ENCODE data around the gene DARS1.

DARS1 gene

DNA sequence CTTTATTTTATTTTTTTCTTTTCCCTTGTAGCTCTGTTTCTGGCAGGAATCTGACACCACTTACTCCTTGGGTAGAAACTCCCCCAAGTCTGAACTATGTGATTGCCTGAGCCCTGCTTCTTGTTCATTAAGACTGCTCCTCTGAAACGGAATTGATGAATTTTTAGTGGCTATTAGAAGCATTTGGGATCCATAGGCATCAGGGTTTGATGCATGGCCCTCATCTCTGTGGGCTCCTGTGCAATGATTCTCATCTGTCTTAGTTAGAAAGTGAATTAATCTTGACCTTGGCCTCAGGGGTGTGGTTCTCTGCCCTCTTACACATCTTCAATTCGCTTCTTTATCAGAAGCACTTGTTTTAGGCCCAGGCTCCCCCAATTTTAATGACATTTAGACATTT, 31.0 kb upstream of the DARS1 start:
- DNase-seq (ENCODE audit: low read depth in 2 of 2): no peak

DNA sequence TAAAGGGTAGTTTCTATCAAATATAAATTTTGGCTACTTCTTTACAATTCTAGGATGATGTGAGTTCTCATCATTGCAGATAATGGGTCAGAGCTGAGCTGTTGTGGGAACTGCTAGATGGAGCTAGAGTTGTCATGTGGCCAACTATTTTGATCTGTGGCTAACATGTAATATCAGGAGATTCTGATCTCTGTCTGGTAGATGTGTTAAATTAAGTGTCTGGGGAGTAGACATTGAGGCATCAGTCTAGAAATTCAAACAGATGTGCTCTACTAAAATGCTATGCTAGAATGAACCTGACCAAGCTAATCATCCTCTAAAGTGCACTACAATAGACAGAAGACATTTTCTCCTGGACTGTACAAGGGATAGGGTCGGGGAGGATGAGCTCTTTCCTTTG, 30.3 kb upstream of the DARS1 start:
- DNase-seq (ENCODE audit: low read depth in 2 of 2): no peak

DNA sequence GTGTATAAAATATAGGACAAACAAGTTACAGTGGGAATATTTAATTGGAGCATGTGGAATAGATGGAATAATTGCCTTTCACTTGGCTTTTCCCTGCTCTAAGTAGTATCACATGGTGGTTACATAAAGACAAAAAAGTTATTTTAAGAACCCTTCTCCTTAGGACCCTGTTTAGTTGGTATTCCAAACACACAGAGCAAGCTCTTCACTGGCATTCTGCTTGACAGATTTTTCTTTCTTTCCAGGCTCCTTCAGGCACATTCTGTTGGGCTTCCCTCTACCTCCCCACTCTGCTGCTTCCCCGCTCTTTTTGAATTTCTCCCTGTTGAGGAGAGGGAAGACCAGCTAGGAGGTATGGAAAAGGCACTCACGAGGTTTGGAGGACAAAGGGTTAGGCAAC, 29.0 kb upstream of the DARS1 start:
- DNase-seq (ENCODE audit: low read depth in 2 of 2): no peak

DNA sequence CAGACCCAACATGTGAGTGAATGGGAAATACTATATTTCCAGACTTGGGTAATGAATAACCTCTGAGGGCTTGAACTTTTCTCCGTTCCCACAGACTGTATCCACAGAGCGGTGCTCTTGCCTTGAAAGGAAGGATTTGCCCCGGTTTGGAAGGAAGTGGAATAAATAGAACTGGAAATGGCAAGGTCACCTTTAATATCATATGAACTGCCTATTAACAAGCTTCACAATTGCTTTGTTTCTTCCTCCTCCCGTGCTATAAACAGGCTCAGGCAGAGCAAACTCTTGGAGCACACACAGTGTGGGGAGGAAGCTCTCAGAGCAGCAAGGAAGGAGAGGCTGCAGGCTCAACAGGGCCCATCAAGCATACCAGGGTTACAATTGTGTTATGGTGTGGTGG, 28.5 kb upstream of the DARS1 start:
- DNase-seq (ENCODE audit: low read depth in 2 of 2): no peak

DNA sequence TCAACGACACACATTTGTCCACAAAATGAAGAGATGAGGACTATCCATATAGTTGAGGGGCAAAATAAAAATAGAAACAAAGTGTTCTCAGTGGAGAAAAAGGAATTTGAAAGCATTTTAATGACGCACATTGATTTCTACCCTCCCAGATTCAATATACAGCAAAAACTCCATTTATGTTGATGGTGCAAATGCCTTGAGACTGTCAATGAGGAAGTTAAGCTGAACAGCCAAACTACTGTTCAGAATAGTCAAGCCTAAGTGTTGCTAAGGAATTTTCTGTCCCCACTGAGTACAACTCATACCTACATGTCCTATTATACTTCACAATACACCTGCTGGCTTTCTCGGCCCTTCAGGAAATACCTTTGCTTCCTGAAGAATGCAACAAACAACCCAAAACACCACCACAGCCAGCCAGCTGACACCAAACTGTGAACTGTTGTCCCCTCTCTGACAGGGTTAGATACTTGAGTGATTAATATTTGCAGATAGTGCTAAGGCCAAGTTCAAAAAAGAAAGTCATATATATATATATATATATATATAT, 27.8 kb upstream of the DARS1 start:
- DNase-seq (ENCODE audit: low read depth in 2 of 2): no peak

DNA sequence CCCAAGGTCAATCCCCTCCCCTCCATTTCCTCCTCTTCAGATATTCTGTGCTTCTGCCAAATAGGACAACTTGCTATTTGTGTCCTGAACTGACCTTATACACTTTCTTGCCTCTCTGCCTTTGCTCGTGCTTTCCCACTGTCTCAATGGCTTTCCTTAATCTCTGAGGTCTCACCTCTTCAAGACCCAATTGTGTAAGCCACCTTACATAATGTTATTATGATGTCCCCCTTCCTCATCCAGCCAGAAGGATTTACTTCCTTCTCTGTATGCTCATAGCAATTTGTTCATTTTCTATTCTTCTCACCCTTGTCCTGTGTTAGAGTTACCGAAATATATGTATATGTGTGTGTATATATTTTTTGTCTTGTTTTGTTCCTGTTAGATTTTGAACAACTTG, 26.9 kb upstream of the DARS1 start:
- DNase-seq (ENCODE audit: low read depth in 2 of 2): no peak

DNA sequence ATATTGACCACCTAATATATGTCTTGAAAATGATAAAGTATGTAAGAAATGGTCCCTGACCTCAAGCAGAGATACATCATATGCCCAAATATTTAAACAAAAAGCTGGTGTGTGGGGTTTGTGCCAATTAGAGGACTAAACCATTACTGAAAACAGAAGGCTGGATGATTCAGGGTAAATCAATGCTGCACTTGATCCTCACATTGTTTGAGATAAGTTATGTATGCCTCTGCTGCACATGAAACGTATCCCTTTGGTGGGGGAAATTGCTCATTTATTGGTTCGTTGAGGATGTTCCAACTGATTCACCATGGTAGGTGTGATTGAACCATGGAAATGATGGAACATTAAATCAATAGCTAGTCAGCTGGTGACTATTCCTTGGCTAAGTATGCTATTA, 24.7 kb upstream of the DARS1 start:
- no peak for DNase-seq (ENCODE audit: low read depth in 2 of 2)

DNA sequence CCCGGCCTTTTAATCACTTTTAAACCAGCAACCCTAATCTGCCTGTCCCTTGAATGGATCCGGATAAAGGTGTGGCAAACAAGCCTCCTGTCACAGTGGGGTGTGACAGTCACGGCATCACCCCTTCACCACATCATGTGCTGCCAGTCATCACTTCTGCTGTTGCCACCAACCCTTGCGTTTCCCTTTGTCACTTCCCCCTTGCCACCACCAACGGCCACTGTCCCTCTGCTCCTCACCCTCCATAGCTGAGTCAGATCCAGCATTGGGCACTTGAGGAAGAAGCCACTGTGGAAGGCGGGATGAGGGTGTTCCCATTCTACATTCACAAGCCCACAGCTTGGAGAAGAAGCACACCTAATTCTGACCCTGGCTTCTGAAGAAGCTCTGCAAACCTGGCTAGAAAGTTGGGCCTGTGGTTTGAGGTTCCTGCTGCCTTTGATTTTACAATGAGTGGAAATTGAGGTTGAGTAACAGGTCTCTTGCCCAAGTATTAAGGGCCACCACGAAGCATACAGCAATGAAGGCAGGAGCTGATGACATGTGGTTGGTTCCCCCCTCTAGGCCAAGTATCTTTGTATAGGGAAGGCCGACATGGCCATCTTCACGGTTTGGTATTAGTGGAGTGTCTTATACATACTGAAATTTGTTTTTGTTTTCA, 22.9 kb upstream of the DARS1 start:
- peak in 1 of 2 donors; percentile 56 for DNase-seq (ENCODE audit: low read depth in 2 of 2)

DNA sequence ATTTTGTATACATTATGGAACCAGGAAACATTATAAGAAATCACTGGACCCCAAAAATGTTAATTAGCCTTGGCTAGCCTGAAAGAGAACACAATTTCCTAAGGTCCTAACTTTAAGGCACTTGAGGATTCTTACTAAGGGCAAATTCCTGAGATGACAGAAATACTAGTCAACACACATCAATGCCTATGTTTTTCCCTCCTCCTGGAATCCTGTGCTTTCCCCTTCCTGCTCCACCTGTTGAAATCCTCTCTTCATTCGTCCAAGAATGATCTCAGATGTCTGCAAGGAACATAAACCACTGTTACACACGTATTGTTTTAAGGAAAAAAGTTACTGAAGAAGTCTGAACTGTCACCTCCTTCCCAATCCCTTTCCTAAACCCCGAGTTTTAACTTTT, 21.2 kb upstream of the DARS1 start:
- no peak for DNase-seq (ENCODE audit: low read depth in 2 of 2)

DNA sequence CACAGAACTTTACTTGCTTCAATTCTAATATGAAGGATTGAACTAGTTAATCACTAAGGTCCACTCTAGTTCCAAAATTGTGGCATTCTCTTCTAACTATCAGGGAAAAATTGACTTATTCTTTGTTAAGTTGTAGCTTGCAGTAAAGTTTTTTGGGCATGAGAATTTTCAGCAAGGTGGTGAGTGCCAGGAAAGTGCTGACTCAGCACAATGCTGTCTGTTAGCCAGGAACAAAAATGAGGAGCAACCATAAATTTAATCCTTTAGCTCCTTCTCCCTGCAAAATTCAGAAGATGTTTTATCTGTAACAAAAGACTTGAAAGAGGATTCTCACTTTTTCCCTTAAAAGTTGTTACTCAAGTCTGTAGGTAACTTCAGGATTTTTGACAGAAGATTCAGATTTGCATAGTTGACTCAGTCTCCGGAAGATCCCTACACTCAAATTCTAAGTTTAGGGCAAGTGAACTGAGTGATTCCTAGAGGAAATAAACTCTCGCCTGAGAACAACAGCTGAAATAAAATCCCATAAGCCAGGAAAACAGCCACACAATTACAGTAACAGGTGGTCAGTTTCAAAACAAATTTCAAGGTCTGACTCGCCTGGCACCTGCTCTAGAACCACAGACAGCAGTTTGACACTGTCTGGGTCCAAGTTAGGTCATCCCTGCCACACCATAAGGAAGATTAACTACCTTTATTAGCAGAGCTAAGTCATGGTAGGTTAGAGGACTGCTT, 20.2 kb upstream of the DARS1 start:
- DNase-seq (ENCODE audit: low read depth in 2 of 2): no peak

DNA sequence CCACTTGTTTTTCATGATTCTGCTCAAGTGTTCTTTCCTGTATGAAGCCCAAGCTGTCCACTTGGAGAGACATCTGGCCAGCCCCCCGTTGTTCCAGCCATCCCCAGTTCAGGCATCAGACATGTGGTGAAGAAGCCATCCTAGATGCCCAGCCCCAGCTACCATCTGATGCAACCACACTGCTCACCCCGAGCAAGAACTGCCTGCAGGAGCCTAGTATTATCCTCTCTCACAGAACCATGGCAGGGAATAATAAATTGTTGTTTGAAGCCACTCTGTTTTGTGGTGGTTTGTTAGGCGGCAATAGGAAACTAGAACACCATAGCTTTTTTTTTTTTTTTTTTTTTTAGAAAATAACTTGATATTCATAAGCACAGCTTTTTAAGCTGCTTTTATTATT, 19.5 kb upstream of the DARS1 start:
- no peak for DNase-seq (ENCODE audit: low read depth in 2 of 2)

DNA sequence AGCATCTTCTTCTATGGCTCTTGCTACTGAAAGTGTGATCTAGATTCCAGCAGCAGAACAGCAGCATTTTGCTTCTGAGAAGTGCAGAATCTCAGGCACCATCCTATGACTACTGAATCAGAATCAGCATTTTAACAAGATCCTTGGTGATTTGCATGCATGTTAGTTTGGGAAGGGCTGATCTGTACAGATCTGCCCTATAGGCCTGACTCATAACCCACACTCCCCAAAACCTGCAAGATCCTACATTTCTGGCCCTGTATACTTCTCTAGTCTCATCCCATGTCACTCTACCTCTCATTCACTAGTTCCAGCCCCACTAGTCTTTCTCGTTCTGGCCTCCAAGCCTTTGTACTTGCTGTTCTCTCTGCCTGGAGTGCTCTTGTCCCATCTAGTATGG, 15.7 kb upstream of the DARS1 start:
- DNase-seq (ENCODE audit: low read depth in 2 of 2): no peak

DNA sequence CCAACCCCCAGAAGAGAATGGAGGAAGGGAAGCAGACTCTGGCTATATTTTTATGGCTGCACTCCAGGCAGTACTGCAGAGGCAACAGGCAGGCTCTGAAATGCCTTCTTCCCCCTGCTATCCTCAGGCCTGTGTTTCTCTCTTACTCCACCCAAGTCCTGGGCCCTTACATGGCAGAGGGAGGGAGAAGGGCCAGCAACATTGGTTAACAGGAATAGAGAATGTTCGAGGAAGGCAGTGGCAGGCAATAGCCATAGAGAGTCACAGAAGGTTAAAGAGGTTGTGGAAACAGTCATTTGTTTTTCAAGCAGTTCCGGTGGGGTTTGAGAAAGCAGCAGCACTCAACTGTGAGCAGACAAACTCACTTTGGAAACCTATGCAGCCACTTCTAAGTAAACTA, 15.1 kb upstream of the DARS1 start:
- DNase-seq (ENCODE audit: low read depth in 2 of 2): no peak

DNA sequence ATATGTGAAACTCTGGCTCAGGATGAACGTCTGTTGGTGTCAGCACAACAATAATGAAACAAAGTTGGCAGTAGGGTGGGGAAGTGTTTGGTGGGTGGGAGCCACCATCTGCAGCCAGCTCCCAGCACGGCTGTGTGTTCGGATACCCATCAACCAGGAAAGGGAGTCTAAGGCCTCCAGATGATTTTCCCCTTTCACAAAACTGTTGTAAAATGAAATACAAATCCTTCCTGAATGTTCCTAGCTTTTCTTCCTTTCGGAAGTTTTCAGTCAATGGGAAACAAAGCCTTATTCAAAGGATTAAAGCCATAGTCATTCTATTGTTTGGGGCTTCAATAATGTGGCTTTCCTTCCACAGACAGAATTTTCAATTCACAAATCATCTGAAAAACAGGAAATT, 14.5 kb upstream of the DARS1 start:
- no peak for DNase-seq (ENCODE audit: low read depth in 2 of 2)

DNA sequence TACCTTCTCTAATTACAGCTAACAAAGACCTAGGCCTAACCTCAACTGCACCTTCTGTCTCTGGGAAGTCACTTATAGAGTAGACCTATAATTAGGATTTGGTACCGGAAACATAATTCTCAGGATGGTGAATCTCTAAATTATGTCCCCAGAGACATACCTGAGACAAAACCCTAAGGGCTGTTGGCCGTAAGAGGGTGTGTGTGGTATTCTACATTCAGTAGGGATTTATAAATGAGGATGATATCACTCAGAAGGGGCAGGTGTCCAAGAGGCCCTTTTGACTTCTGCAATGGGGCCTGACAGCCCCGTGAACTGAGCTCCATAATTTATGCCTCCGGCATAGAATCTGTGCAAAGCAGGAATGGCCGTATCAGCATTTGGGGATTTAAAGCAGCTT, 13.5 kb upstream of the DARS1 start:
- no peak for DNase-seq (ENCODE audit: low read depth in 2 of 2)

DNA sequence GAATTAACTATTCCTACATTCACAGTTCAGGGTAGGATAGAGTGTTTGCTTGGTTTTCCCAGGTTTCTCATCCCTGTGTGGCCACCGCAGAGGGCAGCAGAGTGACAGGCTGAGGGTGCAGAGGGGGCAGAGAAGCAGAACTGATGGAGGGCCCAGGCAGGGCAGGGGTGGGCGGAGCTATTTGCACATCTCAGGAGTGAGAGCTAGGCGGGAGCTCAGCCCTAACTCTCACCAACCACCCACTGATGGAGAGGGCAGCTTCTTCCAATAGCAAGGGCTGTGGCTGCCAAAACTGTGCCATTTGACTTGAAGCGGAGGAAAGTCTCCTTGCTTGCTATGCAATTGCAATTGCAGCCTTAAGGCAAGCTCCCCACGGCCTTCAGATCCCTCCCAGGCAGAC, 12.0 kb upstream of the DARS1 start:
- no peak for DNase-seq (ENCODE audit: low read depth in 2 of 2)

DNA sequence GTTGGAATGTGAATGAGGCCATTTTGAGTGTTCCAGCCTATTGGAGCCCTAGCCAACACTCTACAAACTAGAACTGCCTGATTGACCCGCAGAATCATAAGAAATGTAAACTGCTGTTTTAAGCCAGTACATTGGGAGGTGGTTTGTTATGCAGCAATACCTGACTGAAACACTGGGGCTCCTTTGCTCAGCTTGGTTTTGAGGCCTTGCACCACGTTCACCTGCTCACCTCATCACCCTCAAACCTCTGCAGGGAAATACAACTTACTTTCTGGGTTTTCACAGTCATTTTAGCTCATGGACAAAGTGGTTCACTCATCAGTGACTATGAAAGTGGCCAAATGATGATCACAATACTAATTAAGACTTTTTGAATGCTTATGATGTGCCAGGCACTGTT, 10.9 kb upstream of the DARS1 start:
- DNase-seq (ENCODE audit: low read depth in 2 of 2): no peak

DNA sequence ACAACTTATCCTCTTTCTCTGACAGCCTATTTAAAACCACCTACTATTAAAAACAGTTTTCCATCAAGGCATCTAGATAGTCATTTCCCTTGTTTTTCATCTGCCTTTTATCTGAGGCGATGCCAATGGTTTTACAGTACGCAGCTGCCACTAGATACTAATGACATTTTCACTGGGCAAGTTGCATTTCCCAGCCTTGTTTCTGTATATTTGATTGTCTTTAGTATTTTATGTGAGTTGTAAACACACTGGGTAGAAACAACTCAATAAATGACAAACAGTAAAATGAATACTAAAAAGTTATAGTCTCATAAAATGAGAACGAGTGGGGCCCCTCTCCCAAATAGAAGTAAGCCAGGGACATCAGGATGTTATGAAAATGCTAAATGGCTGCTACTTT, 8.9 kb upstream of the DARS1 start:
- DNase-seq (ENCODE audit: low read depth in 2 of 2): no peak

DNA sequence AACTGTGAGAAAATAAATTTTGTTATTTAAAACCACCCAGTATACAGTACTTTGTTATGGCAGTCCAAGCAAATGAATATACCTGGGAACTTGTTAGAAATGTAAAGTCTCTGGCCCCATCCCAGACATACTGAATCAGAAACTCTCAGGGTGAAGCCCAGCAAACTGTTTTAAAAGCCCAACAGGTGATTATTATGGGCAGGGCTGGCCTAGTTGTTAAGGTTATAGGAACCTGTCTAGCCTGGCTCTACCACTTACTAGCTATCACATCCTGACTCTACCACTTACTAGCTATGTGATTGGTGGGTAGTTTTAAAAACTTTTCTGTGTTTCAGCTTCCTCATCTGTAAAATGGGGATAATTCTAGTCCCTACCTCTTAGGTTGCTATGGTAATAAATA, 8.0 kb upstream of the DARS1 start:
- no peak for DNase-seq (ENCODE audit: low read depth in 2 of 2)

DNA sequence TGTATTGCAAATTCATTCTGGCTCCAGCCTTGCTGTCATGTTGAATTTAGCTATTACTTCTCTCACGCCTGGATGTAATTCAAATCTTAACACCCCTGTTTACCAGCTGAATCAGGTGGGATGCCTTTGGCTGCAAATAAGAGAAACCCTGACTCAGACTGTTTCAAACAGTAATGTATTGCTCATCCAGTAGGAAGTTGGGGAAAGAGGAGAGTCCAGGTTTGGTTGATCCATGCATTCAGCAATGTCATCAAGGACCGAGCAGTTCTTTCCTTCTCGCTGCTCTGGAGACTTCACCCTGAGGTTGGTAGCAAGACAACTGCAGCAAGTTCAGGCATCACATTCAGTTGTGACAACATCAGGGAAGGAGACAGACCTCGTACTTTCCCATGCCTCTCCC, 6.4 kb upstream of the DARS1 start:
- no peak for DNase-seq (ENCODE audit: low read depth in 2 of 2)

DNA sequence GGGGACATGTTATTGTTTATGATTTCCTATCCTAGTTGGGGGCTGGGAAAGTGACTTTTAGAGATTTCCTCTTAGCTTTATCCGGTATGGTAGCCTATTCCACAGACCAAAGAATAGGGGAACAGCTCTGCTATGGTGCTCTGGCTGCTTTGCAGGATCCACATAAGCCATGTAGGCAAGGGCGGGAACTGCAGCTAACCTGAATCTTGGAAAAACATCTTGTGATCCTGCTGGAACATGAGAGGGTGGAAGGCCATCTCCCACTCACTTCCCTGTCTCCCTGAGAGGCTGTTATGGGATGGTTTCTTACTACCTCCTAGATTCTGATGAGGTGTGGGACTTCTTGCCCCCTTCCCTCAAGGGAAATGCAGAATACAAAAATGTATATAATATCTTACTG, 2.0 kb upstream of the DARS1 start:
- DNase-seq (ENCODE audit: low read depth in 2 of 2): no peak

DNA sequence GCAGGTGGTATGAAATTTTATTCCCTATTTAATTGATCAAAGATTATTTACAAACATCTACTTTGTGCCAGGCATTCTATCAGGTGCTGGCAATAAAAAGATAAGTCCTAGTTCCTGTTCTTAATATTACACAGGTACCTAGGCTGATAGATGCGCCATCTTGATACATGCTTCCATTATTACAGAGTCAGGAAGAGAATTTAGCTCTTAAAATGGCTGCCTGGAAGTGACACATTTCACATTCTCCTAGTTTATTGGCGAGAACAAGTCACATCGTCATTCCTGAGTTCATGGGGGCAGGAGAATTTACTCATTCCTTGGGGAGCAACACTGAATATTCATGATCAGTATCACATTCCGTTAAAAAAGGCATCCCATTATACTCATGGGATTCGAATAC, 1.1 kb upstream of the DARS1 start:
- DNase-seq (ENCODE audit: low read depth in 2 of 2): no peak

DNA sequence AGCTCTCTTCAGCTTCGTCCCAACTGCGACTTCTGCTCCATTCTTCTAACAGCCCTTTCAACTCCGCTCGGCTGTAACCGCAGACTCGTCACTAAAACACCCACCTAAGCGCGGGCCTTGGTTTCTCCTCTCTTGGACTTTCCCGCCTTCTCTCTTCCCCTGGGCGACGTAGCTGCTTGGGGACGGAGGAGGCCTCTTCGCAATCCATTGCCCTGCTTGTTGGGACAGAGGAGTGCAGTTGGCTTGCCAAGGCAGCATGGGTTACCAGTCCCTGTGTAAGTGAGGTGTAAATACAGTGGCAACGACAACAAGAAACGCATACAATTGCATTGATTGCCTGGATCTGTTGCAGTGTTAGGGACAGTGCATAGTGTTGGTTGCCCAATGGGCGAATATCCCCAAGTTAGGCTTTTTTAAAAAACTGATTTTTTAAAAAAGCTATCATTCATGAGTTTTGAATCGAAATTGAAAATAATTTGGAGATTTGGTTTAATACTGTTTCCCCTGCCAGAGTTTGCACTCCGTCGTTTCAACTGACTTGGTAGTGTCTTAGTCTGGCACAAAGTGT, 484 bp upstream of the DARS1 start:
- peak; percentile 70 to 84 for DNase-seq (ENCODE audit: low read depth in 2 of 2)
